Fibroblast of lung (primary cell): ENCODE data around the gene ATRN. TPM values are rescaled to one million over a fixed set of nuclear protein-coding genes. Genes with fewer than 3 reads are reported as not detected.

ENCODE experiments used
- DNase-seq, 2 donors: peaks; one replicate each; pipeline versions ENCODE4 v3.0.0 to v3.0.0-alpha.2; 2010; ENCODE audit warnings: low read depth in 2 of 2
- H2AFZ ChIP-seq: 2 replicates; pipeline ENCODE4 v1.5.1; 2012; ENCODE audit warnings: low read length, control low read depth, inconsistent platforms
- H3K27ac ChIP-seq: 2 replicates; pipeline ENCODE4 v1.5.1; 2011; ENCODE audit warnings: low read length, control low read depth; ENCODE audit not compliant: insufficient read depth
- H3K27me3 ChIP-seq: 2 replicates; pipeline ENCODE4 v1.5.1; 2011; ENCODE audit warnings: mild to moderate bottlenecking, low read length; ENCODE audit not compliant: control insufficient read depth, insufficient read depth
- H3K36me3 ChIP-seq: 2 replicates; pipeline ENCODE4 v1.5.1; 2011; ENCODE audit warnings: low read length; ENCODE audit not compliant: control insufficient read depth, insufficient read depth
- H3K4me1 ChIP-seq: 2 replicates; pipeline ENCODE4 v1.5.1; 2011; ENCODE audit warnings: low read length; ENCODE audit not compliant: control insufficient read depth, insufficient read depth; ENCODE audit errors: extremely low read depth
- H3K4me2 ChIP-seq: 2 replicates; pipeline ENCODE4 v1.5.1; 2011; ENCODE audit warnings: low read length, control low read depth; ENCODE audit not compliant: insufficient read depth; ENCODE audit errors: extremely low read depth
- H3K4me3 ChIP-seq, 4 experiments: fragments of 200-600 bp in 1 of 4; sonication (generic) in 1 of 4; replicated peaks in 1 of 4; 2 replicates each; pipeline ENCODE4 v1.5.1; 2011 to 2016; ENCODE audit warnings: low read length in 4 of 4, low read depth in 3 of 4, mild to moderate bottlenecking in 3 of 4, control low read depth in 2 of 4, inconsistent platforms in 1 of 4, mixed read lengths in 1 of 4; ENCODE audit not compliant: insufficient read depth in 1 of 4; ENCODE audit errors: control extremely low read depth in 1 of 4
- H3K79me2 ChIP-seq: 2 replicates; pipeline ENCODE4 v1.5.1; 2012; ENCODE audit warnings: mild to moderate bottlenecking, low read length, inconsistent platforms; ENCODE audit not compliant: control insufficient read depth, insufficient read depth
- H3K9ac ChIP-seq: 2 replicates; pipeline ENCODE4 v1.5.1; 2011; ENCODE audit warnings: mild to moderate bottlenecking, low read length, control low read depth; ENCODE audit not compliant: insufficient read depth
- H3K9me3 ChIP-seq: 2 replicates; pipeline ENCODE4 v1.5.1; 2012; ENCODE audit warnings: low read depth, low read length; ENCODE audit not compliant: control insufficient read depth, insufficient read depth
- H4K20me1 ChIP-seq: 2 replicates; pipeline ENCODE4 v1.5.1; 2011; ENCODE audit warnings: low read length; ENCODE audit not compliant: control insufficient read depth, insufficient read depth; ENCODE audit errors: extremely low read depth
- EZH2 ChIP-seq: IDR thresholded peaks from 2 replicates; pipeline ENCODE4 v1.5.1; 2012; ENCODE audit warnings: low read length, control low read depth, mild to moderate bottlenecking; ENCODE audit errors: missing control alignments
- polyA plus RNA-seq, 2 donors: library from polyadenylated mRNA; depleted of rRNA in 1 of 2; stranded (reverse) in 1 of 2; unstranded in 1 of 2; fragments of >200 nt; gene quantifications; 2 replicates each; pipeline ENCODE4 v1.2.1, GENCODE V29; 2011 to 2012; ENCODE audit warnings: missing spikeins in 1 of 2
- total RNA-seq: library from RNA; depleted of rRNA; stranded (reverse); fragments of >200 nt; gene quantifications from 2 replicates; pipeline ENCODE4 v1.2.1, GENCODE V29; 2014
- TF ChIP-seq, protein P1 (sequence below), 2 donors: IDR thresholded peaks in 1 of 2; conservative IDR thresholded peaks in 1 of 2; 1 replicate in 1 of 2; 2 replicates in 1 of 2; pipeline ENCODE4 v1.5.1; 2011 to 2012; ENCODE audit warnings: low read length in 2 of 2, control low read depth in 1 of 2, inconsistent platforms in 1 of 2, low read depth in 1 of 2, mild to moderate bottlenecking in 1 of 2

Gene ATRN
- total and polyA plus RNA-seq, 2 donors (not counting 1 experiment from before 2014, with no cell fraction given): 30.6 to 48.8 TPM

DNA sequence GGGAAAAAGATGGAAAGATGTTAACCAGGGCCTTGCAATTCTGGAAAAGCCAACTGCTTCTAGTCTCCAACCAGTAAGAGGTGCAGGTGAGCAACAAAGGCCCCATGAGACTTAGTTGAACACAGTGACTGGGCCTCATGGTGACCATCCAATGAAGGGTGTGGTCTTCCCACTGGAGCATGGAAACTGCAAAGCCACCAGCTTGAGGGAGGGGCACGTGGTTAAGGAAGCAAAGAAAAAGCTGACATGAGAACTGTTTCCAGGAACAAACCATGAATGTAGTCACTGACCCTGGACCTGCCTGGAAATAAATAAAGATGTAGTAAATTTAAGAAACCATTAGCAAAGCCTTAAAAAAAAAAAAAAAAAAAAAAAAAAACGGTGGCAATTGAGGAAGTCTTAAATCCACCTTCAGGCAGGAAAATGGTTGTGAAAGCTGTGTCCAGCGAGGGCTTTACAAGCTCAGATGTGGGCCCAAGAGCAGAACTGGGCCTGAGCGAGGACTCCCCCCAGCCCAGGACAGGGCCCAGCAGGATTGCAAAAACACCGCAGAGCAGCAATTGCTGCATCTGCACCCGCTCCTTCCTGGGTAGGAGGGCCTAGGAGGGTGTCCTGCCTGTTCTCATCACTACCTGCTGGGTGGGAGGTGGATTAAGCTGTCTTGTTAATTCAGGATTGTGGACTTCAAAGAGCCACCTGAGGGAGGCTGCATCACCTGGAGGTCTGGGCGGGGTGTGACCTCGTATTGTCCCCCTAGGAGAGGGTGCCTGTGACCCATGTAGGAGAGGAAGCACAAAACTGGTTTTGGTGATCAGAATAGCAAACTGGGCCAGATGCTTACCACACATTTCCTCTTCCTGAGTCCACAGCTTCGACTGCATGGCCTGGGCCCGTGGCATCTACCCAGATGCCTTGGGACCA, 182.1 kb downstream of the ATRN start:
- Histone ChIP-seq H3K27ac (no peak overlapping the region), H2AFZ (no peak overlapping the region), H3K9ac (no peak overlapping the region), H3K4me1 (no peaks in the 10 kb centered on the region), H3K27me3 (peaks cover 3% of the 10 kb centered on the region), H3K9me3 (no peaks in the 10 kb centered on the region), H4K20me1 (no peaks in the 10 kb centered on the region), H3K4me3 (no peak overlapping the region), H3K4me2 (no peak overlapping the region), H3K36me3 (peaks cover 1% of the 10 kb centered on the region), H3K79me2 (no peaks in the 10 kb centered on the region)
- DNase-seq: no peak
- TF ChIP-seq, protein P1, sequence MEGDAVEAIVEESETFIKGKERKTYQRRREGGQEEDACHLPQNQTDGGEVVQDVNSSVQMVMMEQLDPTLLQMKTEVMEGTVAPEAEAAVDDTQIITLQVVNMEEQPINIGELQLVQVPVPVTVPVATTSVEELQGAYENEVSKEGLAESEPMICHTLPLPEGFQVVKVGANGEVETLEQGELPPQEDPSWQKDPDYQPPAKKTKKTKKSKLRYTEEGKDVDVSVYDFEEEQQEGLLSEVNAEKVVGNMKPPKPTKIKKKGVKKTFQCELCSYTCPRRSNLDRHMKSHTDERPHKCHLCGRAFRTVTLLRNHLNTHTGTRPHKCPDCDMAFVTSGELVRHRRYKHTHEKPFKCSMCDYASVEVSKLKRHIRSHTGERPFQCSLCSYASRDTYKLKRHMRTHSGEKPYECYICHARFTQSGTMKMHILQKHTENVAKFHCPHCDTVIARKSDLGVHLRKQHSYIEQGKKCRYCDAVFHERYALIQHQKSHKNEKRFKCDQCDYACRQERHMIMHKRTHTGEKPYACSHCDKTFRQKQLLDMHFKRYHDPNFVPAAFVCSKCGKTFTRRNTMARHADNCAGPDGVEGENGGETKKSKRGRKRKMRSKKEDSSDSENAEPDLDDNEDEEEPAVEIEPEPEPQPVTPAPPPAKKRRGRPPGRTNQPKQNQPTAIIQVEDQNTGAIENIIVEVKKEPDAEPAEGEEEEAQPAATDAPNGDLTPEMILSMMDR (conservative IDR thresholded peaks at IDR 0.05 in 1 of 2, IDR thresholded peaks at IDR 0.05 in 1 of 2; ENCODE audit: low read depth in 1 of 2, low read length in 2 of 2): no peak
- TF ChIP-seq EZH2: no peak

DNA sequence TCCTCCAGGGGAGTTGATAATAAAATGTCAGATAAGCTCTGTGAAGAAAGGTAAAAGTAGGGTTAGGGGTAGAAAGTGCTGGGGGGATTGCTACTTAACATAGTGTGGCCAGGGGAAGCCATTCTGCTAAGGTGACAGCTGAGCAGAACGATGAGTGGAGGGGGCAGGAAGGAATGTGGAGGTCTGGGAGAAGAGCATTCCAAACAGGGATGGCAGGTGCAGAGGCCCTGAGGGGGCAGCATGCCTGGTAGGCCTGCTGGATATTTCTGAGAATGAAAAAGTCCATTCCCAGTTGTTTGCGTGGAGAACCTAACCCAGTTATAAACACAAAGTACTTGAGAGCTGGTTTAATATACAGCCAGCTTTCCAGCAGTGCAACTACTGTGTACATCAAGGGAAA, 183.1 kb downstream of the ATRN start:
- peaks cover 7% of the 10 kb centered on the region for H3K27me3 ChIP-seq
- DNase-seq: no peak
- no peak overlapping the region for H3K4me2 ChIP-seq
- H3K79me2 ChIP-seq: no peaks in the 10 kb centered on the region
- H3K9me3 ChIP-seq: no peaks in the 10 kb centered on the region
- H3K4me3 ChIP-seq: no peak overlapping the region
- no peaks in the 10 kb centered on the region for H4K20me1 ChIP-seq
- H2AFZ ChIP-seq: no peak overlapping the region
- no peaks in the 10 kb centered on the region for H3K4me1 ChIP-seq
- TF ChIP-seq EZH2: no peak
- TF ChIP-seq, protein P1 (conservative IDR thresholded peaks at IDR 0.05 in 1 of 2, IDR thresholded peaks at IDR 0.05 in 1 of 2; ENCODE audit: low read depth in 1 of 2, low read length in 2 of 2): no peak
- no peak overlapping the region for H3K9ac ChIP-seq
- no peak overlapping the region for H3K27ac ChIP-seq
- H3K36me3 ChIP-seq: peaks cover 1% of the 10 kb centered on the region

DNA sequence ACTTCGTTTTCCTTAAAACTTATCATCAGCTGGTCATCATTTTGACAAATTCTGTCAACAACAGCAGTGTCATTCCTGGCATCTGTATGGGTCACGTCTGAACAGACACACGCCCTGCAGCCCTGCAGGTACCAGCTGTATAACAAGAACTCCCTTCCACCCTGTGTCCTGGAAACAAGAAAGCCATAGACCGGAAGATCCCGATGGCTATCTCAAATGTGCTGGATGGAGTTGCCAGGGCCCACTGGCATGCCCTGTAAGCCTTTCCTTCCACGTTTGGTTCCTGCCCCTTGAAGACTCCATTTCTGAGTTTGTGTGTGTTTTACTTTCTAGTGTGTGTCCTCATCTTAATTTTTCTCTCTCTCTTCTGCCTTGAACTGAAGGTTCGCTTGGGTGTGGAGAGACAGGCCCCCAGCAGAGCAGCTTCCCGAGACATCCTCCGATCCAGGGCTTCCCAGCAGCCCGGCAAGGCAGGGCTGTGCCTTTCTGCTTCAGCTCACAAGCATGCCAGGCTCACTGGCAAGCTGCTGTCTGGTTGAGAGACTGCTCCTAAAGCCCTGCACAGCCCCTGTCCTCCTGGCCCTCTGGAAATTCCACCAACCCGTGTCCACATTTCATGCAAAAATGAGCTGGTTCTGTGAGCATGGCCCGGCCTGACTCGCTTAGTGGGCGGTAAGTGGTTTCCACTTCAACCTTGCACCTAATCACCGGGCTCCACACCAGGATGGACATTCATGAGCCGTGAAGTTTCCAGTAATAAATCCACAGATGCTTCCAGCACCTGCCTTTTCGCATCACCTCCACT, 183.7 kb downstream of the ATRN start:
- Histone ChIP-seq H3K4me2 (no peak overlapping the region), H3K4me3 (no peak overlapping the region), H3K27me3 (peaks cover 7% of the 10 kb centered on the region), H3K4me1 (no peaks in the 10 kb centered on the region), H3K9me3 (no peaks in the 10 kb centered on the region), H3K27ac (no peak overlapping the region), H4K20me1 (no peaks in the 10 kb centered on the region), H3K36me3 (peaks cover 1% of the 10 kb centered on the region), H3K9ac (no peak overlapping the region), H3K79me2 (no peaks in the 10 kb centered on the region), H2AFZ (no peak overlapping the region)
- no peak for DNase-seq
- TF ChIP-seq, protein P1 (conservative IDR thresholded peaks at IDR 0.05 in 1 of 2, IDR thresholded peaks at IDR 0.05 in 1 of 2; ENCODE audit: low read depth in 1 of 2, low read length in 2 of 2): no peak
- TF ChIP-seq EZH2: no peak
